KOPT-K1 (cell line): ENCODE data around the gene MEA1.
"Not testable (repeated sequence)": the region's sequence is repeated elsewhere in the genome, so short reads cannot be mapped to it uniquely, and the experiment has no call there.

Source experiments
- H3K27ac ChIP-seq: fragments of 200-600 bp; sonication (generic); 2 replicates; pipeline ENCODE4 v1.5.1; 2016; ENCODE audit warnings: antibody characterized with exemption, mild to moderate bottlenecking, low read depth, low read length; ENCODE audit not compliant: poor library complexity, severe bottlenecking
- H3K36me3 ChIP-seq: fragments of 200-600 bp; sonication (generic); 2 replicates; pipeline ENCODE4 v1.5.1; 2017; ENCODE audit warnings: antibody characterized with exemption, mild to moderate bottlenecking, low read length, moderate library complexity; ENCODE audit not compliant: insufficient read depth
- H3K9me3 ChIP-seq: fragments of 200-600 bp; sonication (generic); 2 replicates; pipeline ENCODE4 v1.5.1; 2017; ENCODE audit warnings: antibody characterized with exemption, low read length, mild to moderate bottlenecking; ENCODE audit not compliant: insufficient read depth, poor library complexity, severe bottlenecking

Gene MEA1

GRCh38 chr6:43006251-43006650 lies 7.5 kb downstream of the MEA1 start:
- peaks cover 80% of the 10 kb centered on the region for H3K36me3 ChIP-seq
- no peaks in the 10 kb centered on the region for H3K9me3 ChIP-seq
- no peak overlapping the region for H3K27ac ChIP-seq

- Histone ChIP-seq H3K36me3 (peaks cover 80% of the 10 kb centered on the region), H3K27ac (no peak overlapping the region), H3K9me3 (no peaks in the 10 kb centered on the region)
Observed at GRCh38 chr6:43005844-43006243, 7.9 kb downstream of the MEA1 start.

GRCh38 chr6:43001843-43002242 lies 11.9 kb downstream of the MEA1 start:
- Histone ChIP-seq H3K9me3 (no peaks in the 10 kb centered on the region), H3K27ac (no peak overlapping the region), H3K36me3 (peaks cover 47% of the 10 kb centered on the region)

- H3K9me3 ChIP-seq, H3K27ac ChIP-seq: not testable (repeated sequence)
- H3K36me3 ChIP-seq: peaks cover 31% of the 10 kb centered on the region
Observed at GRCh38 chr6:42998205-42998604, 15.5 kb downstream of the MEA1 start.

GRCh38 chr6:42996513-42996912 lies 17.2 kb downstream of the MEA1 start:
- H3K27ac ChIP-seq: no peak overlapping the region
- H3K36me3 ChIP-seq: peaks cover 33% of the 10 kb centered on the region
- H3K9me3 ChIP-seq: no peaks in the 10 kb centered on the region

GRCh38 chr6:42993445-42993844 lies 20.3 kb downstream of the MEA1 start:
- peaks cover 47% of the 10 kb centered on the region for H3K36me3 ChIP-seq
- H3K9me3 ChIP-seq: no peaks in the 10 kb centered on the region
- H3K27ac ChIP-seq: no peak overlapping the region

GRCh38 chr6:42989923-42990322 lies 23.8 kb downstream of the MEA1 start:
- Histone ChIP-seq H3K9me3 (no peaks in the 10 kb centered on the region), H3K27ac (no peak overlapping the region), H3K36me3 (peaks cover 65% of the 10 kb centered on the region)

GRCh38 chr6:42988486-42989020 lies 25.2 kb downstream of the MEA1 start:
- no peak overlapping the region for H3K27ac ChIP-seq
- no peaks in the 10 kb centered on the region for H3K9me3 ChIP-seq
- H3K36me3 ChIP-seq: peaks cover 62% of the 10 kb centered on the region

GRCh38 chr6:42987533-42988451 lies 26.0 kb downstream of the MEA1 start:
- Histone ChIP-seq H3K27ac (no peak overlapping the region), H3K36me3 (peaks cover 57% of the 10 kb centered on the region), H3K9me3 (no peaks in the 10 kb centered on the region)

GRCh38 chr6:42984924-42985475 lies 28.7 kb downstream of the MEA1 start:
- H3K27ac ChIP-seq: peak overlapping the region; percentile 70

GRCh38 chr6:42984001-42984923 lies 29.5 kb downstream of the MEA1 start, which contains the start of gene PPP2R5D:
PPP2R5D (plus strand) TSS chr6:42984570; CDS start chr6:42984678, 108 bp downstream.
- H3K36me3 ChIP-seq: peaks cover 26% of the 10 kb centered on the region
- peak within 1 kb of the TSS; percentile 70 for H3K27ac ChIP-seq
- no peaks in the 10 kb centered on the region for H3K9me3 ChIP-seq

More at GRCh38 chr6:42984924-42985475, 28.7 kb downstream of the MEA1 start:
- H3K9me3 ChIP-seq: no peaks in the 10 kb centered on the region
- H3K36me3 ChIP-seq: peaks cover 33% of the 10 kb centered on the region

- Histone ChIP-seq H3K9me3 (no peaks in the 10 kb centered on the region), H3K27ac (no peak overlapping the region), H3K36me3 (peaks cover 7% of the 10 kb centered on the region; the same call in 1 of the 2 replicates)
Observed at GRCh38 chr6:42981836-42982235, 31.9 kb downstream of the MEA1 start.

- H3K27ac ChIP-seq: peak overlapping the region; percentile 90
- H3K36me3 ChIP-seq: peaks cover 11% of the 10 kb centered on the region
- no peaks in the 10 kb centered on the region for H3K9me3 ChIP-seq
Observed at GRCh38 chr6:42979523-42980177, 34.1 kb downstream of the MEA1 start.

GRCh38 chr6:42978839-42979522 lies 34.8 kb downstream of the MEA1 start, which contains the start of gene PEX6:
PEX6 (minus strand) TSS chr6:42979181; CDS start chr6:42979150, 31 bp downstream.
- Histone ChIP-seq H3K36me3 (peaks cover 14% of the 10 kb centered on the region), H3K27ac (peak within 1 kb of the TSS; percentile 90), H3K9me3 (no peaks in the 10 kb centered on the region)
